ENCODE measurements around the gene CRB2.

- TF ChIP-seq CTCF (IDR thresholded peaks at IDR 0.05; ENCODE audit: low read depth, low read length) (no peak), MYC (IDR thresholded peaks at IDR 0.05; ENCODE audit: low read depth, low read length) (no peak), POLR2A (IDR thresholded peaks at IDR 0.05; ENCODE audit: extremely low read depth, insufficient read length) (no peak)
These were observed 8.5 kb upstream of the CRB2 start for GRCh38 chr9:123347289-123348060.
